HT1080 (cell line): Measurements from ENCODE around the gene MOGAT2. TPM values are rescaled to one million over a fixed set of nuclear protein-coding genes. Genes with fewer than 3 reads are reported as not detected.
"Not testable (repeated sequence)": the region's sequence is repeated elsewhere in the genome, so short reads cannot be mapped to it uniquely, and the experiment has no call there.

Experiments
- DNase-seq: peaks from one replicate; pipeline ENCODE4 v3.0.0-alpha.2; 2015; ENCODE audit warnings: low read depth
- total RNA-seq: library from RNA; depleted of rRNA; stranded (reverse); fragments of >200 nt; shearing (Covaris generic); gene quantifications from 2 replicates; pipeline ENCODE4 v1.2.3, GENCODE V29; 2014

Gene MOGAT2
- total RNA-seq, 1 experiment from 2014 or later: not detected

DNA sequence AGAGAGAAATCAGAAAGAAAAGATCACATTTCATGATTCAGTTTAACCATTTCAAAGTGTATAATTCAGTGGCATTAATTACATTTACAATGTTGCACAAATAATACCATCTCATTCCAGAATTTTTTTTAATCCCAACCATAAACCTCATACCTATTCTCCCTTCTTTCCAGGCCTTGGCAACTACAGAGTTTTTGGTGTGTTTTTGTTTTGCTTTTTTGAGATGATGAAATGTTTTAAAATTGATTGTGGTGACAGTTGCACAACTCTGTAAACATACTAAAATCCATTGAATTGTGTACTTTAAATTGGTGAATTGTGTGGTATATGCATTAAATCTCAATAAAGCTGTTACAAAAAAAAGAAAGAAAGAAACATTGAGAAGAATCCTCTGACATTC, 37.3 kb downstream of the MOGAT2 start:
- DNase-seq: not testable (repeated sequence)

DNA sequence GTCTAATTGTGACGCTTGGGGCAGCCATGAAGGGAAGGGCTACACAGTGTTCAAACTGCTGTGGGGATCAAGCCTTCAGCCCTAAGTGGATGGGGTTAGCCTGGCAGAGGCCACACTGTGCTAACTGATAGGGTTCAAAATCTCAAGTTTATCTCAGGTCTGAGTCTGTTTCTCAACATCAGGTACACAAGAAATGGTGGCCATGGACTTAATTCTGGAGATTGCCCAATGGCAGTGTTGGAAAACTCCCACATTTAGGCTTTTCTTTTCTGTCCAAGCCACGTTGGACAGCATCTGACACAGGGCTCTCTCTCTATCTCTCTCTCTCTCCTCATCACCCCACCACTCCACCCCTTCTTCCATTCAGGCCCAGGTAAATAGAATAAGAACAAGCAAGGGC, 40.0 kb downstream of the MOGAT2 start:
- no peak for DNase-seq

DNA sequence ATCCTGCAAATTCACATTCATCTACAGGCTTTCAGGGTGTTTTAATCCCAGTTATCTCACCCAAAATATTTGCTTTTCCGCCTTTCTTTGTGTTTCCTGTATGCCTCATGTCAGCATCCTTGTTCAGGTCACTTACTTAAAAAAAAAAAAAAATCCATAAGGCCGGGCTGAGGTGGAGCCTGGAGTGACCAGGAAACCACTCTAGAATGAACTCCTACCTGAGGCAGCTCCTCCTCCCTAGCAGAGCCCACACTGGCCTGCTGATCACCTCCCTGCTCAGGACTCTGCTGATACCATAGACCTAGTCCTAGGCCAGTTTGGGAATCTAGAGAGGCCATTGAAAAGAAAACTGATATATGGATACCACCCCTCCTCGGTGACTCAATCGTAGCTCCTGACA, 42.2 kb downstream of the MOGAT2 start:
- no peak for DNase-seq

DNA sequence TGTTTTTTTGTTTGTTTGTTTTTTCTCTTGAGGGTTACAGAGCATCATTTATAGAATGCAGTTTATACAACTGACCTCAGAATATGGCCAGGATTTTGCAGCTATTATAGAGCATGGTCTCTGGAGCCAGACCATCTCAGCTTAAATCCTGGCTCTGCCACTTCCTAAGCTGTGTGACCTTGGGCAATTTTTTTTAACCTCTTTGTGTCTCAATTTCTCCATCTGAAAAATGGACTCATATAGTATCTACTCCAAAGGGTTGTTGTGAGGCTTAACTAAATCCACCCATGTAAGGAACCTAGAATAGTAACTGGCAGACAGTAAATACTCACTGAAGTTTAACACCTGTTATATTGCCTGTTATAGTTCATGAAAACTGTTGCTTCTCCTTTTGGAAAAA, 42.6 kb downstream of the MOGAT2 start:
- no peak for DNase-seq

- peak; percentile 82 for DNase-seq
Observed at GRCh38 chr11:75760710-75761493, 43.3 kb downstream of the MOGAT2 start.

GRCh38 chr11:75762158-75762557, 44.5 kb downstream of the MOGAT2 start:
- no peak for DNase-seq

- DNase-seq: no peak
Observed at GRCh38 chr11:75762885-75763284, 45.2 kb downstream of the MOGAT2 start.

DNA sequence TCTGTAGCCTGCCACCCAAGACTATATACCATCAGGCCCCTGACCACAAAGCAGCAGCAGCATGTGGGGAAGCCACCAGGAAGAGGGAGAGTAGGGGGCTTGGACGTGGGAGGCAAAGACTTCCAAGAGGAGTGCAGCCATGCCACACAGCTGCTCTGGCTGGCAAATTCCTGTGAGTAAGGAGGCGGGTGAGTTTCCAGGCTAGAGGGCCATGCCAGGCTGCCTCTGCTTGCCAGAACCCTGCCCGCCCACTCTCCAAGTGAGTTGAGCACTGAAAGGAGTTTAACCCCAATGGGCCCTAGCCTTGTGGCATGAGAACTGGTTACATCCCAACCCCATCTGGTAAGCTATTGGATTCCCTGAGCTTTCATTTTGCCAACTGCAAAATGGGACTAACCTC, 46.2 kb downstream of the MOGAT2 start:
- DNase-seq: no peak

DNA sequence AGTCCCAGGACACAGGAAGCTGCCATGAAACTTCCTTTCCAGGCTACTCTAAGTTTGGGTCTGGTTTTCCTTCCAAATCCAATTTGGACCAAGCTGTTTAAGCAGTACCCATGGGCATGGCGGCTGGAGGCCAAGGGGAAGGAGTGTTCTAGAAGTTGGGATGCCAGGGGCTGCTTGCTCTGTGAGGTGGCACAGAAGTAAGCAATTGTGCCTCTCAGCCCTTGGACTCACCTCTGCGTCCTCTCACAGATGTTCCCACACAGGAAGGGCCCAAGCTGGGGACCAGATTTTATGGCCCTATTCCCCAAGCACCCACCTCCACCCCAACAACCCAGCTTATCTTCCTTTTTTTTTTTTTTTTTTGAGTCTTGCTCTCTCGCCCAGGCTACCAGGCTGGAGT, 47.5 kb downstream of the MOGAT2 start:
- no peak for DNase-seq

DNA sequence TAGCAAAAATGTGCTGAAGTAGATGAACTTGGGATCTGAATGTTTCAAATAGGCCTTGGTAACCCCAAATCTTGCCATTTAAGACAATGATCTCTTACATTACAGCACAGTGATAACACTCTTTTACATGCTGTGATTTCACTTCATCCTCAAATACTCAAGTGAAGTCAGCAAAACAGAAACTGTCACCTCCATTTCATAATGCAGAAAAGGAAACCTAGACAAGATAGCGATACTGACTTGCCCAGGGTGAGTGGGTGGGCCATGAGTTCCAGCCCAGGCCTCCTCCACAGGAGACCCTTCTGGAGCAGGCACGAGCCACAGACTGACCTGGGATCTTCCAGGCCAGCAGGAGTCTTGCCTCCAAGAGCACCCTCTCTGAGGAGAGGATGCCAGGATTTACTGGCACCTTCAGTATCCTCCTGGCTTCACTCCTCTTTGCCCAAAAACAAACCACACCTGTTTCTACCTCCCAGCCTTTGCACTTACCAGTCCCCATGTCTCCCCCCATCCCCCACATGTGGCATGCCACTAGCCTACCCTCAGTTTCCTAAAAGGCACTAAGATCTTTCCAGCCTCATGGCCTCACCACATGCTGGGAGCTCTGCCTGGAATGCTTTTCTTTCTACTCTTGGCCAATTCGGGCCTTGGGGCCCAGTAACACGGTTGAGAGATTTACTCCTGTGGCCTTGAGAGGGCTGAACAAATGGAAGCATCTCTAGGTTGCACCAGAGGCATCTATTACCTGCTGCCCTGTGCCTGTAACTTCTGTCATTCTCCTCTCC, 49.0 kb downstream of the MOGAT2 start:
- DNase-seq: no peak

GRCh38 chr11:75767228-75767572, 49.6 kb downstream of the MOGAT2 start:
- no peak for DNase-seq

DNA sequence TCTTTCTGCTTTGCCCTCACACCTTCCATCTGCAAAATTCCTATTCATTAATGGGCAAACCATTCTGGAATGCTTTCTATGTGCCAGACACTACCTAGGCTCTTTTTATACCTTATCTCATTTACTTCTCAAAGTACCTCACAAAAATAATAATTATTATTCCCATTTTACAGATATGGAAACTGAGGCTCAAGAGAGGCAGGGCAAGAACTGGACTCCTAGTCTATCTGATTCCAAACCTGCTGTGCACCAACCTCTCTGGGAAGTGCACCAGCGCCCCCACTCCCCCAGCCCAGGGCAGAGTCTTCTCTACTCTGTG, 50.1 kb downstream of the MOGAT2 start:
- no peak for DNase-seq

- DNase-seq: peak; percentile 60
Observed at GRCh38 chr11:75768112-75768908, 50.7 kb downstream of the MOGAT2 start, which contains the start of gene DGAT2. Gene DGAT2 (plus strand): TSS chr11:75768778. CDS start chr11:75768992, 214 bp downstream.

DNA sequence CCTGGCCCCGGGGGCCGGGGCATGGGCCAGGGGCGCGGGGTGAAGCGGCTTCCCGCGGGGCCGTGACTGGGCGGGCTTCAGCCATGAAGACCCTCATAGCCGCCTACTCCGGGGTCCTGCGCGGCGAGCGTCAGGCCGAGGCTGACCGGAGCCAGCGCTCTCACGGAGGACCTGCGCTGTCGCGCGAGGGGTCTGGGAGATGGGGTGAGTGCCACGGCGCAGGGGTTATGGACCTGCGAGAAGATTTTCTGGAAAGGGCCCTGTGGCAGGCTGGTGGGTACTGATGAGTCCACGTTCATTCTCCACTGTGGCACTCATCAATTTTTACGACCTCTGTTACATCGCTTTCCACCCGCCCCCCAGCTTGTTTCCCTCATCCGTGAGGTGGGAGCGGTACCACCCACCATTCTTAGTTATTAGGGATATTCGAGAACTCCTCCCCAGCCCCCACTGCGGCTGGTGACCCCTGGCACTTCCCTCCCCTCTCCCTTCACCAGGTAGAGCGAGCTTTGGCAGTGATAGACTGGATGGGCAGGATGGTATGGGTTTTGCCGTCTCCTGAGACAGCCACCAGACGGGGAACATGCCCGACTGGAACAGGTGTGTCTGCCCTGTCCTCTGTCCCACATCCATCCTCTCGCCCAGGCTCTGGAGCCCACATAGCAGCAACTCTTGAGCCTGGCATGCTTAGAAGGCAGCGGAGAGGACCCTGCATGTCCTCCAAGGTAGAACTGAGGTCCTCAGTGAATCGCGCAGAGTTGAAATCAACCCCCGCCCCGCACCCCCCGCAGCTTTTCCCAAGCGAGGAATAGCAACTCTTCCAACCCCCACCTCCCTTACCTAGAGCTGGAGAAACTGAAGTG, 51.5 kb downstream of the MOGAT2 start:
- no peak for DNase-seq

DNA sequence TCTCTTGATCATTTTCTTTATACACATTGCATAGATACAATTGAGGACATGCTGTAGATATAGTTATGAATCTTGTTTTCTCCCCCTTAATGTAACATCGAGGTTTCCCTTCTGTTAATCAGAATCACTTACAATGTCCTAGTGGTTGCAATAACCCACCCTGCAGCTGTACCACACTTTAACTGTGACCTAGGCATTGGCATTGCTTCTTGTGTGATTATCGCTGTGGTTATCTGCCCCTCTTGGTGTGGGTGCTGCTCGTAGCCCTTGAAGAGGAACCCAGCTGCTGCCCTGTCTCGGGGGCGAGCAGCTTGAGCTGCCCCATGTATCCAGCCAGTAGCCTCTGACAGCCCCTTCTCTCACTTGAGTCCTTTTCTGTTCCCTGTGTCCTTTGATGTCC, 52.5 kb downstream of the MOGAT2 start:
- DNase-seq: no peak

DNA sequence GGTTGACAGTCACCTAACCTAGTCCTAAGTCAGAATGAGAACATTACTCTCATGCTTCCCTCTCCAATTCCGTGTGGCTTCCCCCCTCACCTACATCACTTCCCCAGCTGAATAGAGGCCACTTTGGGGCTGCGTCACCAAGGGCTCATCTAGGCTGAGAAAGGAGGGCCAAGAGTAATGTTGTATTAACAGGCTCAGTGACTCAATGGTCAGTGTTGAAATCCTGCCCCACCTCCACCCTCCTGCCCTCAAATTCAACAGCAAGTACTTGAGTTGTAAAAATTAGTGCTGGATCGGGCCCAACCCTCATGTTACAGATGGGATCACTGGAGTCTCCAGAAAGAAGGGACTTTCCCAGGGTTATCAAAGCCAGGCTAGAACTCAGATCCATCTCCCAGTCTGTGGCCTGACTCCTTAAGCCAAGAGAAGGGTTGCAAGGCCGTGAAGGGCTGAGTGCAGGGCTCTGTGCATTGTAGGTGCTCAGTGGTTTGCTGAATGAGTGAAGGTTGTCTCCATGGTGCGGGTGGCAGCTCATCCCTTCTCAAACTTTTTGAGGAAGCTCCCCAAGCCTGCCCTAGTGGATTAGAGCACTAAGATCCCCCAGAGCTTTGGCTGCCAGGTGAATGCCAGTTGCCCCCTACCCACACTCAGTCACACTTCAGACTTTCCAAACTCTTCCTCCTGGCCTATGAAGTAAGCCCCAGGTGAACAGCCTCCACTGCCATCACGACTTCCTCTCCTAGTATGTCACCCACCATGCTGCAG, 54.2 kb downstream of the MOGAT2 start:
- peak; percentile 74 for DNase-seq

DNA sequence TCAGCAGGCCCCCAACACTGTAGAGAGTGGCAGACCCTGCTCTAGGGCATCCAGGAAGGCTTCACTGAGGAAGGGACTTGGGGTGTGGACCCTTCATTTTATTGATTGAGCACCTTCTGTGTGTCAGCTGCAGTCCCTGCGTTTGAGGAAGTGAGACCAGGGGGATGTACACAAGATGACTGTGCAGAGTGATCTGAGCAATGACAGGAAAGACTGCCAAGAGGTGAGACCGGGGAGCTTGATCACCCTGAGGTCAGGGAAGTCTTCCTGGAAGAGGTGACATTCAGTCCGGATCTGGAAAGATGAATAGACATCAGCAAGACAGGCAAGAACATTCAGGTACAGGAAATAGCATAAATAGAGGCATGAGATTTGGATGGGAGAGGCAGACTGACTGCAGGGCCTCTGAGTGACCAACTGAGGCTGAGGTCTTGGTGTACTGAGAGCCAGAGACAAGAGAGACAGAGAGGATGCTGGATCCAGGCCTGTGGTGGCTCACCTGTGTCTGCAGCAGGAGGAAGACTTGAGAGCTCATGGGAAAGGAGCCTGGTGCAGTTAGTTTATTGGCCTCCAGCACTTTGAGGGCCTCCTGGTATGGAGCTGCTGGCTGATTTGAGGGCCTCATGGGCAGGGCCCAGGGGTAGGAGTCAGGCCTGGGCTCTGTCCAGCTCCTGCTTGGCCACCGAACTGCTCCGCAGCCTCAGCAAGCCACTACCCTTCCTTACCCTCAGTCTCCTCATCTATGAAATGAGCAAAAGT, 56.1 kb downstream of the MOGAT2 start:
- no peak for DNase-seq

DNA sequence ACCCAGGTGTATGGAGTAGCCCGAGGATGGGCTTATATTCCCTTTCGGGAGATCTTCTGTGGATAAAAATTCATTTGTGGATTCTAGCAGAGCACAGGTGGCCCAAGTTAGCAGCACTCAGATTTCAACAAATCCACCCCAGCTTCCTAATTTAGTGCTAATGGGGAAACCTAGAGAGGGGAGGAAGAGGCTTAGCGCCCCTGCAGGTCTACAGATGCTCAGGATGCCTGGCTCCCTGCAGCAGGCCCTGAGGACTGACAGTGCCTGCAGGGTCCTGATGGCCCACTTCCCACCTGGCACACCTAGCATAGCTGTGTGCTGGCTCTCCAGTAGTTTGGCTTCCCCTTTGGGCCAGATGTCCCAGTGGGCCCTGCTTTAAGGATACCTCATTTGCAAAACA, 57.4 kb downstream of the MOGAT2 start:
- no peak for DNase-seq

GRCh38 chr11:75776546-75776945, 58.9 kb downstream of the MOGAT2 start:
- DNase-seq: no peak
